GM18907 (cell line): ENCODE data around the gene TRIM38.
"Not testable (repeated sequence)": the region's sequence is repeated elsewhere in the genome, so short reads cannot be mapped to it uniquely, and the experiment has no call there.

Experiments used
- ATAC-seq: cut with Tn5 transposase; IDR thresholded peaks from one replicate; pipeline ENCODE4 v1.9.1; 2021; ENCODE audit warnings: mild to moderate bottlenecking, moderate library complexity; ENCODE audit not compliant: unreplicated experiment

Gene TRIM38

DNA sequence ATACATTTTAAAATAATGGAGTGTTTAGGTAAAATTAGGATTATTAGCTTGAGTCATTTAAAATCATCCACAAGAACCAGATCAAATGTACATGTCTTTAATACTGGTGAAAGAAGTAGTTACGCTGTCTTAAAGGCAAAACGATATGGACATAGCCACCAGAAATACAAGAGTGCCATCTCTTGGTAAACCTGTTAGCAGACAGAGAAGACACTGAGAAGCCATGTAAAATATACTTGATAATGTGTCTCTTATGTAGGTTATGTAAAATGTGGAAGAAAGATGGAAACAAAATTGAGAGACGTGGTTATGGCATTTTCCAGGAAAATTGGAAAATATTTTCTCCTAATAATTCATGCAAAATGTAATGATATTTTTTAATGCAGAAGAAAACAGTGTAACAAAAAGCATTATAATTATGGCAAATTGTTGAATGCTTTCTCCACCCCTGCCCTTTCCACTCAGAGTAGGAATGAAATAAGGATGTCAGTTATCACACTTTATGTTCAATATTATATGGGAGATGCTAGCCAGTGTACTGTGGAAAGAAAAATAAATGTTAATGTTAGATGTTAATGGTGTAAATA is 19.9 kb upstream of the TRIM38 start:
- ATAC-seq, result no peak

- no peak for ATAC-seq
Measured at GRCh38 chr6:25943887-25944286, 18.7 kb upstream of the TRIM38 start.

GRCh38 chr6:25944688-25945574 is 17.7 kb upstream of the TRIM38 start:
- ATAC-seq, result peak; percentile 91

- not testable (repeated sequence) for ATAC-seq
Measured at GRCh38 chr6:25945738-25946137, 16.9 kb upstream of the TRIM38 start.

DNA sequence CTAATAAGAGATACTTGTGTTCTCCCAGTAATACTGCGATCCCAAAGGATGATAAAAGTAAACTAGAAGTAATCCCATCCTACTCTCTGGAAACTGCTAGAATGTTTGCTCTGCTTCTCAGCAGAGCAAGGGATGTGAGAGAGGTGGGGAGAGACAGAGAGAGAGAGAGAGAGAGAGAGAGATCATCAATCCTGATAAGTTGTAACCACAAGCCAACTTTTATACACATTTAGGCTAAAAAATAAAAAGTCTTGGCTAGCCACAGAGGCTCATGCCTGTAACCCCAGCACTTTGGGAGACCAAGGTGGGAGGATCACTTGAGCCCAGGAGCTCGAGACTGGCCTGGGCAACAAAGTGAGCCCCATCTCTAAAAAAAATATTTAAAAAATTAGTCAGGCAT is 16.0 kb upstream of the TRIM38 start:
- no peak for ATAC-seq

GRCh38 chr6:25947492-25947891 is 15.1 kb upstream of the TRIM38 start:
- not testable (repeated sequence) for ATAC-seq

- no peak for ATAC-seq
Measured at GRCh38 chr6:25949695-25950094, 12.9 kb upstream of the TRIM38 start.

DNA sequence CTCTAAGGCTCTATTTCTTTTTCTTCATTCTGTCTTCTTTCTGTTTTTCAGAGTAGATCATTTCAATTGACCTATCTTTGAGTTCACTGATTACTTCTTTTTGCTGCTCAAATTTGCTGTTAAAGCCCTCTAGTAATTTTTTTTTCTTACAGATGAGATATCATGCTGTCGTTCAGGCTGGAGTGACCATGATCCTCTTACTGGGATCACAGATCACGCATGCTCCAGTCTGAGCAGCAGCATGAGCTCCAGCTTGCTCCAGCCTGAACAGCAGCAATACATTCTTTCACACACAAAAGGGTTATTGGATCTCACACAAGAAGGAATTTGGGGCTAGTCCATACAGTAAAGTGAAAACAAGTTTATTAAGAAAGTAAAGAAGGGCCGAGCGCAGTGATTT is 12.3 kb upstream of the TRIM38 start:
- no peak for ATAC-seq

DNA sequence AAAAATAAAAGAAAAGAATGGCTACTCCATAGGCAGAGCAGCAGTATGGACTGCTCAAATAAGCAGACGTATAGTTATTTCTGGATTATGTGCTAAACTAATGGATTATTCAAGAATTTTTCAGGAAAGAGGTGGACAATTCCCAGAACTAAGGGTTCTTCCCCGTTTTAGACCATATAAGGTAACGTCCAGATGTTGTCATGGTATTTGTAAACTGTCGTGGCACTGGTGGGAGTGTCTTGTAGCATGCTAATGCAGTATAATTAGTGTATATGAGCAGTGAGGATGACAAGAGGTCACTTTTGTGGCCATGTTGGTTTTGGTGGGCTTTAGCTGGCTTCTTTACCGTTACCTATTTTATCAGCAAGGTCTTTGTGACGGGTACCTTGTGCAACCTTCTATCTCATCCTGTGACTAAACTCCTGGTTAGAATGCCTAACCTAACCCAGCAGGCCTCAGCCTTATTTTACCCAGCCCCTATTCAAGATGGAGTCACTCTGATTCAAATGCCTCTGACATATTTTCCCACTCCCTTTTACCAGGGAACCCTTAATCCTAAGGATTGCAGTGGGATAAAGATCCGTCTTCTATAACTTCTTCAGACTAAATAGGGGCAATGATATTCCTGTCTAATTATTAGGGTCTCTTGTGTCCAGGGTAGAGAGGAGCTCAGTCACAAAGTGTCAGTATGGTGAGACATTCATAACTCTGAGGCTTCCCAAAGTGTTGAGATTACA is 11.1 kb upstream of the TRIM38 start:
- no peak for ATAC-seq

GRCh38 chr6:25952535-25952934 is 10.1 kb upstream of the TRIM38 start:
- no peak for ATAC-seq

- ATAC-seq, result no peak
Measured at GRCh38 chr6:25953733-25954132, 8.9 kb upstream of the TRIM38 start.

DNA sequence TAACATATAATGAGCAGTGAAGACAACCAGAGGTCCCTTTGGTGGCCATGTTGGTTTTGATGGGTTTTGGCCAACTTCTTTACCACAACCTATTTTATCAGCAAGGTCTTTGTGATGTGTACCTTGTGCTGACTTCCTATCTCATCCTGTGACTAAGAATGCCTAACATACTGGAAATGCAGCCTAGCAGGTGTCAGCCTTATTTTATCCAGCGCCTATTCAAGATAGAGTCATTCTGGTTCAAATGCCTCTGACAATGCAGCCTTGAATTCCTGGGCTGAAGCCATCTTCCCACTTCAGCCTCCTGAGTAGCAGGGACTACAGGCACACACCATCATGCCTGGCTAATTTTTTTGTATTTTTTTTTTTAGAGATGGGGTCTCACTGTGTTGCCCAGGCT is 7.8 kb upstream of the TRIM38 start:
- no peak for ATAC-seq

- ATAC-seq, result no peak
Measured at GRCh38 chr6:25956226-25956625, 6.4 kb upstream of the TRIM38 start.

GRCh38 chr6:25958700-25959162 is 3.9 kb upstream of the TRIM38 start:
- no peak for ATAC-seq

GRCh38 chr6:25959890-25960536 is 2.6 kb upstream of the TRIM38 start:
- ATAC-seq, result no peak

DNA sequence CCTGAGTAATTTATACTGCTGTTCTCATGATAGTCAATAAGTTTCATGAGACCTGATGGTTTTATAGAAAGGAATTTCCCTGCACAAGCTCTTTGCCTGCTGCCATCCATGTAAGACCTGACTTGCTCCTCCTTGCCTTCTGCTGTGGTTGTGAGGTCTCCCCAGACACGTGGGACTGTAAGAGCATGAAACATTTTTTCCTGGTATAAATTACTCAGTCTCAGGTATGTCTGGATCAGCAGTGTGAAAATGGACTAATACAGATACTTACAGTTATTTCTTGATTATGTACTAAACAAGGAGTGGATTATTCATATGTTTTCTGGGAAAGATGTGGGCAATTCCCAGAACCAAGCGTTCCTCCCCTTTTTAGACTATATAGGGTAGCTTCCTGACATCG is 1.9 kb upstream of the TRIM38 start:
- no peak for ATAC-seq

DNA sequence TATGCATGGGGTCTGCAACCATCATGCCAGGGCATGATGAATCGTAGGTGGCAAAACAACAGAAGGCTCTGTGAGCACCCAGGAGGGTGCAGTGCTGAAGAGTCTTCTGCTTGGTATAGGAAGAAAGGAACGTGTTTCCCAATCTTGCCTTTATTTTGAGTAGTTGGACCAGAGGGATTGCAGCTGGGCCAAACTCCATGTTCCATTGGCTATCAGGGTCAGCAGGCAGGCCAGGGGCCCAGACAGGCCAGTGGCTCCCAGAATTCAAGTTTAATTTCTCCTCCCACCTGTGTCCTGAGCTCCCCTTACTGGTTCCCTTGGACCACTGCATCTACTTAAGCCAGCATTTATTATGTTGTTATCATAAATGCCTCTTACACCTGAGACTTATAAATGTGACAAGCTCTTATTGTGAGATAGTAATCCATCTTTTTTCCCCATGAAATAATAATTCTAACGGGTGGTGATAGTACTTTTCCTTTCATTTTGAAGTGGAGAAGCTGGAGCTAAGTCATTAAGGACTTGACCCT is 918 bp upstream of the TRIM38 start:
- no peak for ATAC-seq

GRCh38 chr6:25963426-25964123 is 973 bp downstream of the TRIM38 start:
- ATAC-seq, result no peak

GRCh38 chr6:25965058-25965457 is 2.5 kb downstream of the TRIM38 start:
- ATAC-seq, result no peak

- no peak for ATAC-seq
Measured at GRCh38 chr6:25966711-25967110, 4.1 kb downstream of the TRIM38 start.
